ENCODE measurements around the gene HIRIP3. TPM values are rescaled to one million over a fixed set of nuclear protein-coding genes. Genes with fewer than 3 reads are reported as not detected.

HIRIP3 gene
- total RNA-seq, 1 donor from 2014 or later, result 9.9 TPM

DNA sequence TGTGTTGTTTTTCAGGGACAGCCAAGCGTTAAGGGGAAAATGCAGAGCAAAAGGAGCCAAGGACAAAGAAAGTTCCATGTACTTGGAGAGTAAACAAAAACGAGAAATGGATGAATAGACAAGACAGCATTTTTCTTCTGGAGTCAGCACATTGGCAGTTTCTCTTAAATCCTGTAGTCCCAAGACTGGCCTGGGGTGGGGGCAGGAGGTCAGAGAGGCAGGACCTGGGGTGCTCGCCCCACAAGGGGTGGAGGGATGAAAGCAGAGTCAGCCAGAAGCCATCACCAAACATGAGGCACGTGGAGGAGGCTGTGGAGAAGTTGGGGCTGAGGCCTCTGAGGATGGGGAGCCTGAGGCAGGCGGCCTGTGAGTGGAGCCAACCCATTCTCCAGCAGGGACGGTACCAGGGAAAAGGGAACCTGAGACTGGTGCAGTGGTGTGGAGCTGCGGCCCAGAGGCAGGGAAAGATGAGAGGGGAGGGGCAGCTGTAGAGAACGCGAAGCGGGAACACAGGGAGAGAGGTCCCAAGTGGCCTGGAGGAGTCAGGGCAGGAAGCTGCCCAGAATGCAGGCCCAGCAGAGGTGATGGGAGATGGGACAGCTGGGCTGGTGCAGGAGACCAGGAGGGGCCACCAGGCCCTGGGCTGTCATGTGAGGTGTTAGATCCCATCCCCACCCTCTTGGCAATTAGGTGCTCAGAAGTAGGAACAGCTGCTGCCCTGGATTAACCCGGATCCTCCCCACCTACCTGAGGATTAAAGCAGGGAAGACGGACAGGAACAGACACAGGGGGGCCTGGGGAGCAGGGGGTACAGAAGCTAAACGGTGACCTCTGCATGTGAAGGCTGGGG, 32.4 kb upstream of the HIRIP3 start:
- H3K36me3 Mint-ChIP-seq (ENCODE audit: low read depth), result no peaks in the 10 kb centered on the region
- H3K4me3 Mint-ChIP-seq (ENCODE audit: unreplicated experiment), result no peak overlapping the region
- no peak for DNase-seq (ENCODE audit: low spot score)
- no peak overlapping the region for H3K27ac Mint-ChIP-seq (ENCODE audit: unreplicated experiment)
- TF ChIP-seq CTCF (IDR thresholded peaks at IDR 0.05), result no peak
- H3K27me3 Mint-ChIP-seq (ENCODE audit: low read depth), result peaks cover 42% of the 10 kb centered on the region
- H3K4me1 Mint-ChIP-seq (ENCODE audit: low read depth), result peaks cover 3% of the 10 kb centered on the region
- no peaks in the 10 kb centered on the region for H3K9me3 Mint-ChIP-seq (ENCODE audit: low read depth)

DNA sequence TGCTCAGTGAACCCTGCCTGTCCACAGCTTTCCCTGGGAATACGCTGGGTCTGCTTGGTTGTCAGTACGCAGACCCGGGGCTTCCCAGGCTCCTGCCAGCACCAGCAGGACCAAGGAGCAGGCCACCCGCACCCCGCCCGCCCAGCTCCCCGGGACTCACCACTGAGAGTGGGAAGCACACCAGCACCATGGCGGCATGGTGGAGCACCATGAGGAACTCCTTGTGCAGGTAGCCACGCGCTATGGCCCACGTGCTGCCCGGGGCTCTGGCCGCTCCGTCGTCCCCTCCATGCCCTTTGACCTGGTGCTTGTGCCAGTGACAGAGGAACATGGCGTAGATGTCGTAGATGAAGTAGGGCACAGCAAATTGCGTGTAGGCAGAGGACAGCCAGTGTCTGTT, 31.0 kb upstream of the HIRIP3 start:
- H3K4me1 Mint-ChIP-seq (ENCODE audit: low read depth), result no peaks in the 10 kb centered on the region
- no peak overlapping the region for H3K27ac Mint-ChIP-seq (ENCODE audit: unreplicated experiment)
- H3K27me3 Mint-ChIP-seq (ENCODE audit: low read depth), result peaks cover 35% of the 10 kb centered on the region
- DNase-seq (ENCODE audit: low spot score), result no peak
- no peaks in the 10 kb centered on the region for H3K36me3 Mint-ChIP-seq (ENCODE audit: low read depth)
- TF ChIP-seq CTCF (IDR thresholded peaks at IDR 0.05), result no peak
- H3K4me3 Mint-ChIP-seq (ENCODE audit: unreplicated experiment), result no peak overlapping the region
- no peaks in the 10 kb centered on the region for H3K9me3 Mint-ChIP-seq (ENCODE audit: low read depth)

DNA sequence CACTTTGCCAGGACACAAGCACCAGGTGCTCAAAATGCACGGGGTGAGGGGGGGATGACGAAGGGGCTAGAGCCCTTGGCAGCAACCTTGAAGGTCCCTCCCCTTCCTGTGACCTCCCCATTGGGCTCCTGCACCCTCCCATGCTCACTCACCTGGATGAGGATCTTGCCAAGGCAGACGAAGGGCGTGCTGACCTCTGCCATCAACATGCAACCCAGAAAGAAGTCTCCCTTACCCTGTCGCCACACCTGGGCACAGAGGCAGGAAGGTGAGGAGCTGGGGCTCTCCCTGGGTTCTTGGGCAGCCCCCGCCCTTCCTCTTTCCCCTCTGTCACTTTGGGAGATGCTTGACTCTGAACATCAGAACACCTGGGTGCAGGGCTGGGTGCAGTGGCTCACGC, 30.2 kb upstream of the HIRIP3 start:
- DNase-seq (ENCODE audit: low spot score), result no peak
- peaks cover 5% of the 10 kb centered on the region for H3K4me1 Mint-ChIP-seq (ENCODE audit: low read depth)
- no peak overlapping the region for H3K27ac Mint-ChIP-seq (ENCODE audit: unreplicated experiment)
- H3K36me3 Mint-ChIP-seq (ENCODE audit: low read depth), result no peaks in the 10 kb centered on the region
- H3K27me3 Mint-ChIP-seq (ENCODE audit: low read depth), result peaks cover 34% of the 10 kb centered on the region
- H3K9me3 Mint-ChIP-seq (ENCODE audit: low read depth), result no peaks in the 10 kb centered on the region
- no peak for TF ChIP-seq CTCF (IDR thresholded peaks at IDR 0.05)
- H3K4me3 Mint-ChIP-seq (ENCODE audit: unreplicated experiment), result no peak overlapping the region

- no peaks in the 10 kb centered on the region for H3K36me3 Mint-ChIP-seq (ENCODE audit: low read depth)
- DNase-seq (ENCODE audit: low spot score), result no peak
- H3K4me1 Mint-ChIP-seq (ENCODE audit: low read depth), result peaks cover 5% of the 10 kb centered on the region
- no peak overlapping the region for H3K4me3 Mint-ChIP-seq (ENCODE audit: unreplicated experiment)
- no peaks in the 10 kb centered on the region for H3K9me3 Mint-ChIP-seq (ENCODE audit: low read depth)
- H3K27me3 Mint-ChIP-seq (ENCODE audit: low read depth), result peaks cover 32% of the 10 kb centered on the region
- TF ChIP-seq CTCF (IDR thresholded peaks at IDR 0.05), result no peak
- no peak overlapping the region for H3K27ac Mint-ChIP-seq (ENCODE audit: unreplicated experiment)
Observed at GRCh38 chr16:30025156-30025555, 29.7 kb upstream of the HIRIP3 start.

- peaks cover 24% of the 10 kb centered on the region for H3K27me3 Mint-ChIP-seq (ENCODE audit: low read depth)
- peaks cover 5% of the 10 kb centered on the region for H3K4me1 Mint-ChIP-seq (ENCODE audit: low read depth)
- H3K4me3 Mint-ChIP-seq (ENCODE audit: unreplicated experiment), result no peak overlapping the region
- TF ChIP-seq CTCF (IDR thresholded peaks at IDR 0.05), result no peak
- H3K36me3 Mint-ChIP-seq (ENCODE audit: low read depth), result no peaks in the 10 kb centered on the region
- no peak overlapping the region for H3K27ac Mint-ChIP-seq (ENCODE audit: unreplicated experiment)
- no peak for DNase-seq (ENCODE audit: low spot score)
- H3K9me3 Mint-ChIP-seq (ENCODE audit: low read depth), result no peaks in the 10 kb centered on the region
Observed at GRCh38 chr16:30024451-30024850, 29.0 kb upstream of the HIRIP3 start.

All from chondrocyte (in vitro differentiated cells).